Stimulated activated CD4-positive, alpha-beta T cell treated with anti-CD3 and anti-CD28 coated beads, Interleukin-4, amount 100 ng/mL, for 4 hours (primary cell): ENCODE measurements around the gene DISP2.

ENCODE experiments used
- DNase-seq, 2 experiments: peaks; one replicate each; pipeline ENCODE4 v3.0.0-alpha.2; 2020

DISP2 gene

DNA sequence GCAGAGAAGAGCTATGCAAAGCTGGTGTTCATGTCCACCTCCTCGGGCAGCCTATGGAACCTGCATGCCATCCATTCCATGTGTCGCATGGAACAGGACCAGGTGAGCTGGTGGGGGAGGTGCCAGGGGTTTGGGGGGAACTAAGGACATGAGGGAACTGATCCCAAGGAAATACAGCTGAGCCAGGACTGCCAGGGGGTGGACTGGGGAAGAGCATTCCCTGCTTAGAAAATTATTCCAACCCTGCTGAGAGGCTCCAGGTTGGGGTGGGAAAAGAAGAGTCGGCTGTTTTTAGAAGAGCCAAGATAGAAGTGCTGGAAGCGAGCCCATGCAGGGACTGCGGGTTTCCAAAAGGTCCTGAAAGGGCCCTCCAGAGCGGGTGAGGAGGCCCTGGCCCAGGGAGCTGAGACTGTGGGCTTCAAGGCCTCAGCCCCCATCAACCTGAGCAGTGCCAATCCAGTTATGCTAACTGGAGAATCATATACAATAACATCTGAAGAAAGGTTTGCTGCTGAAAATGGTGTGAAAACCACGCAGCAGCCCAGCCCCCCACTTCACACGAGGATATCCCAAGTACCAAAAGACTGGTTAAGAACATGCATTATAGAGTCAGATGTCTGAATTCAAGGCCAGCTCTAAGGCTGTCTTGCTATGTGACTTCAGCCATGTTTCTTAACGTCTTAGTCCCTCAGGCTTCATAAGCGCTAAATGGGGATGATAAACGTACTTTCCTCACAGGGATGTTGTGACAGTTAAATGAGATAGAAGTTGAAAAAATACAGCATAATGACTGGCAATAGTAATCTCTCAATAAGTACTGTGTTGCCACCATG lies 7.8 kb downstream of the DISP2 start:
- DNase-seq, result no peak

DNA sequence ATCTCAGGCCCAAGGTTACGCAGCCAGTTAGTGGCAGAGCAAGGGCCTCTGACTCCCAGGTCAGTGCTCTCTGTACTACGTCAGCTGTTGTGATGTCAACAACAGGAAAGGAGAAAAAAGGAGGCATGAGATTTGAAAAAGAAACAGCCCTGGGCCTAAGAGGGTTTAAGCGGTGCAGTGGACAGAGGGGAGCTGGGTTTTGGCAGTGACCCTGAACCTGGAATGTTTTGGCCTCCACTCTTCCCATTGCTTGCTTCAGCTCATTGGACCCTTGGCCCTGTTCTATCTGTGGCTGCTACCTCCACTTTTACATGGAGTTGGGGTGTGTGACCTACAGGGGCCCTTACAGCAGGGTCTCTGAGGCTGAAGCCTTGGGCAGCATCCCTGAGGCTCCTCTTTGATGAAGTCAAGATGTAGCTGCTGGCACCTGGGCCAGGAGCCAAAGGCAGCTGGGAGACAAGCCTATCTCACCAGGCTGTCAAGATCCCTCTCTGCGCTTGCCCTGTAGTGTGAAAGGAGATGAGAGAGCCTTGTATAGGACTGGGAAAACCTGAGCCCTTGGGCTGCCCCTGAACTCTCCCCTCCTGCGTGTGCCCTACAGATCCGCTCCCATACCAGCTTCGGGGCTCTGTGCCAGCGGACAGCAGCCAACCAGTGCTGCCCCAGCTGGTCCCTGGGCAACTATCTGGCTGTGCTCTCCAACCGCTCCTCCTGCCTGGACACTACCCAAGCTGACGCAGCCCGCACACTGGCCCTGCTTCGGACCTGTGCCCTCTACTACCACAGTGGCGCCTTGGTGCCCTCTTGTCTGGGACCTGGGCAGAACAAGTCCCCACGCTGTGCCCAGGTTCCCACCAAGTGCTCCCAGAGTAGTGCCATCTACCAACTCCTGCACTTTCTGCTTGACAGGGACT lies 8.7 kb downstream of the DISP2 start:
- no peak for DNase-seq

GRCh38 chr15:40367371-40367685 lies 9.3 kb downstream of the DISP2 start:
- DNase-seq, result no peak

DNA sequence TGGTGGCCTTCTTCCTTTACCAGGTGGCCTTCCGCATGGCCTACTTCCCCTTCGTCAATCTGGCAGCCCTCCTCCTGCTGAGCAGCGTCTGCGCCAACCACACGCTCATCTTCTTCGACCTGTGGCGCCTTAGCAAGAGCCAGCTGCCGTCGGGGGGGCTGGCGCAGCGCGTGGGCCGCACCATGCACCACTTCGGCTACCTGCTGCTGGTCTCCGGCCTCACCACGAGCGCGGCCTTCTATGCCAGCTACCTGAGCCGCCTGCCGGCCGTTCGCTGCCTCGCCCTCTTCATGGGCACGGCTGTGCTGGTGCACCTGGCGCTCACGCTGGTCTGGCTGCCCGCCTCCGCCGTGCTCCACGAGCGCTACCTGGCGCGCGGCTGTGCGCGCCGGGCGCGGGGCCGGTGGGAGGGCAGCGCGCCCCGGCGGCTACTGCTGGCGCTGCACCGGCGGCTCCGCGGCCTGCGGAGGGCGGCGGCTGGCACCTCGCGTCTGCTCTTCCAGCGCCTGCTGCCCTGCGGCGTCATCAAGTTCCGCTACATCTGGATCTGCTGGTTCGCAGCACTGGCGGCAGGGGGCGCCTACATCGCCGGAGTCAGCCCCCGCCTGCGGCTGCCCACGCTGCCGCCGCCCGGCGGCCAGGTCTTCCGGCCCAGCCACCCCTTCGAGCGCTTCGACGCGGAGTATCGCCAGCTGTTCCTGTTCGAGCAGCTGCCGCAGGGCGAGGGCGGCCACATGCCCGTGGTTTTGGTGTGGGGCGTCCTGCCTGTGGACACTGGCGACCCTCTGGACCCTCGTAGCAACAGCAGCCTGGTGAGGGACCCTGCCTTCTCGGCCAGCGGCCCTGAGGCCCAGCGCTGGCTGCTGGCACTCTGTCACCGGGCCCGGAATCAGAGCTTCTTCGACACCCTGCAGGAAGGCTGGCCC lies 9.9 kb downstream of the DISP2 start:
- peak; percentile 81 to 89 for DNase-seq

DNA sequence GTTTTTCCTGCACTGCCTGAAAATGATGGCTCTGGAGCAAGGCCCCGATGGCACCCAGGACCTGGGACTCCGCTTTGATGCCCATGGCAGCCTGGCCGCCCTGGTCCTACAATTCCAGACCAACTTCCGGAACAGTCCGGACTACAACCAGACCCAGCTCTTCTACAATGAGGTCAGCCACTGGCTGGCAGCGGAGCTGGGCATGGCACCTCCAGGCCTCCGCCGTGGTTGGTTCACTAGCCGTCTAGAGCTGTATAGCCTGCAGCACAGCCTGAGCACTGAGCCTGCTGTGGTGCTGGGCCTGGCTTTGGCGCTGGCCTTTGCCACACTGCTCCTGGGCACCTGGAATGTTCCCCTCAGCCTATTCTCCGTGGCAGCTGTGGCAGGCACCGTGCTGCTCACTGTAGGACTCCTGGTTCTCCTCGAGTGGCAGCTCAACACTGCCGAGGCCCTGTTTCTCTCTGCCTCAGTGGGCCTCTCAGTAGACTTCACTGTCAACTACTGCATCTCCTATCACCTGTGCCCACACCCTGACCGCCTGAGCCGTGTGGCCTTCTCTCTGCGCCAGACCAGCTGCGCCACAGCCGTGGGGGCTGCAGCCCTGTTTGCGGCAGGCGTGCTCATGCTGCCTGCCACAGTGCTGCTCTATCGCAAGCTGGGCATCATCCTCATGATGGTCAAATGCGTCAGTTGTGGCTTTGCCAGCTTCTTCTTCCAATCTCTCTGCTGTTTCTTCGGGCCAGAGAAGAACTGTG lies 10.9 kb downstream of the DISP2 start:
- no peak for DNase-seq

DNA sequence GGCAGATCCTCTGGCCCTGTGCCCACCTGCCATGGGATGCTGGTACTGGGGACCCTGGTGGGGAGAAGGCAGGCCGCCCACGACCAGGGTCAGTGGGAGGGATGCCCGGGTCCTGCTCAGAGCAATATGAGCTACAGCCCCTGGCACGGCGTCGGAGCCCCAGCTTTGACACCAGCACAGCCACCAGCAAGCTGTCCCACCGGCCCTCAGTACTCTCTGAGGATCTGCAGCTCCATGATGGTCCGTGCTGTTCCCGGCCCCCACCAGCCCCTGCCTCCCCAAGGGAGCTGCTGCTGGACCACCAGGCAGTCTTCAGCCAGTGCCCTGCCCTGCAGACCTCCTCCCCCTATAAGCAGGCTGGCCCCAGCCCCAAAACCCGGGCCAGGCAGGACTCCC lies 11.5 kb downstream of the DISP2 start:
- DNase-seq, result no peak

- DNase-seq, result no peak
Measured at GRCh38 chr15:40369971-40370370, 12.0 kb downstream of the DISP2 start.

- DNase-seq, result no peak
Measured at GRCh38 chr15:40372981-40373380, 15.0 kb downstream of the DISP2 start.

- no peak for DNase-seq
Measured at GRCh38 chr15:40377606-40378005, 19.6 kb downstream of the DISP2 start.

DNA sequence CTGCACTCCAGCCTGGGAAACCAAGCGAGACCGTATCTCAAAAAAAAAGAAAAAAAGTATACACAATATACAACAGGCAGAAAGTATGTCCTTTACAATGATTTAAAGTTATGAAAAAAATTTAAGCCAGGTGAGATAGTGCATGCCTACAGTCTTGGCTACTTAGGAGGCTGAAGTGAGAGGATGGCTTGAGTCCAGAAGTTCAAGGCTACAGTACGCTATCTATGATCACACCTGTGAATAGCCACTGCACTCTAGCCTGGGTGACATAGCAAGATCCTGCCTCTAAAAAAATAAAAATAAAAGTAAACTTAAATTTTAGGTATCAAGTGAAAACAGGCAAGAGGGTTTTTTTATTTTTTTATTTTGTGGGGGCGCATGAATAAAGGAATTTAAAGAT lies 21.4 kb downstream of the DISP2 start:
- DNase-seq, result no peak

GRCh38 chr15:40379853-40380252 lies 21.8 kb downstream of the DISP2 start:
- no peak for DNase-seq

GRCh38 chr15:40380636-40381035 lies 22.6 kb downstream of the DISP2 start:
- DNase-seq, result no peak

DNA sequence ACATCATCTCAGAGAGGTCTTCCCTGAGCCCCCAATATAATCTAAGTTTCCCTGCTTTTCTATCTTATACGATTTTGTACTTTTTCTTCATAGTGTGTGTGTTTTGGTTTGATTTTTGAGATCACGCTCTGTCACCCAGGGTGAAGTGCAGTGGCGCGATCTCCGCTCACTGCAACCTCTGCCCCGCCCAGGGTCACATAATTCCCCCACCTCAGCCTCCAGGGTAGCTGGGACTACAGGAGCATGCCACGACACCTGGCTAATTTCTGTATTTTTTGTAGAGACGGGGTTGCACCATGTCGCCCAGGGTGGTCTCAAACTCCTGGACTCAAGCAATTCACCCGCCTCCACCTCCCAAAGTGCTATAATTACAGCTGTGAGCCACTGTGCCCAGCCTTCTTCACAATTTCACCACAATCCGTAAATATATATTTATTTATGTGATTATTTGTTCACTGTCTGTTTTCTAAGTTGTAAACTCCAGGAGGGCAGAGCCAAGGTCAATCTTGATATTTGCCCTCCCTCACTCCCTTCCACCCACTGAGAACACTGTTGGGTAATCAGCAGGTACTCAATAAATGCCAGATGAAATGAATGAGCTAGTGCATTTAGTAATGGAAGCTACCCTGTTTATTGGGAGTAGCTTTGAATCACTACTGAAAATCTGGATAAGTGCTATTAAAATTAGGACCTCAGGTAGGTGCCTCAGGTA lies 24.0 kb downstream of the DISP2 start:
- DNase-seq, result no peak

- DNase-seq, result peak; percentile 88 to 91
Measured at GRCh38 chr15:40382580-40383456, 24.8 kb downstream of the DISP2 start, which contains the start of gene KNSTRN. Gene KNSTRN, plus strand, starts transcription at chr15:40382721. Its CDS starts 115 bp downstream, at chr15:40382836.

- DNase-seq, result no peak
Measured at GRCh38 chr15:40386480-40386879, 28.5 kb downstream of the DISP2 start.

DNA sequence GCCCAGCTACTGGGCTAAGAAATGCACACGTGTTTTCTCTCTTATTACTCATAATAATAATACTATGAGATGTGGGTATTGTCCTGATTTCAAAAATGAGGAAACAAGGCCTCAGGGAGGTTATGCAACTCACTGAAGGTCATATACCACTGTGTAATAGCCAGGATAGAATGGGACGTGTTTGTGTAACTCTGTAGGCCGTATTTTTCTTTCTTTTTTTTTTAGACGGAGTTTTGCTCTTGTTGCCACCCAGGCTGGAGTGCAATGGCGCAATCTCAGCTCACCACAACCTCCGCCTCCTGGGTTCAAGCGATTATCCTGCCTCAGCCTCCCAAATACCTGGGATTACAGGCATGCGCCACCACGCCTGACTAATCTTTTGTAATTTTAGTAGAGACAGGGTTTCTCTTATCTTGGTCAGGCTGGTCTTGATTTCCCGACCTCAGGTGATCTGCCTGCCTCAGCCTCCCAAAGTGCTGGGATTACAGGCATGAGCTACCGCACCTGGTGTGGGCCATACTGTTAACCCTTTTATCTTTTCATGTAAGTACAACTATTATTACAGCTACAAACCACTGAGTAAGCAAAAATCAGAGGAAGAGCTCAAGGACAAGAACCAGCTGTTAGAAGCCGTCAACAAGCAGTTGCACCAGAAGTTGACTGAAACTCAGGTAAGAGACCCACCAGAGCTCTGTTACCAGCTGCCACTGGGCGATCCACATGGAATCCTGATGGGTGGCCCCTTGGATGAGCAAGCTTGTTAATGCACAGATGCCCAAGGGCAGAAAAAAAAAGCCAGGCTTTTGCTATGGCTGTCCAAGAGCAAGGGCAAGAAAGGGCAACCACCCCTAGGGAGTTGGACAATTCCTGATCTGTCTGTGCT lies 31.2 kb downstream of the DISP2 start:
- no peak for DNase-seq

GRCh38 chr15:40389824-40390595 lies 32.0 kb downstream of the DISP2 start:
- DNase-seq, result no peak
